ENCODE results near the gene SPATA31E1.

The SPATA31E1 gene

GRCh38 chr9:87874304-87874623 lies 8.4 kb upstream of the SPATA31E1 start:
- no peak overlapping the region for H3K4me3 ChIP-seq (ENCODE audit: low read depth, low read length)
- no peak for DNase-seq (ENCODE audit: low read depth, low spot score)
- TF ChIP-seq, protein P1, sequence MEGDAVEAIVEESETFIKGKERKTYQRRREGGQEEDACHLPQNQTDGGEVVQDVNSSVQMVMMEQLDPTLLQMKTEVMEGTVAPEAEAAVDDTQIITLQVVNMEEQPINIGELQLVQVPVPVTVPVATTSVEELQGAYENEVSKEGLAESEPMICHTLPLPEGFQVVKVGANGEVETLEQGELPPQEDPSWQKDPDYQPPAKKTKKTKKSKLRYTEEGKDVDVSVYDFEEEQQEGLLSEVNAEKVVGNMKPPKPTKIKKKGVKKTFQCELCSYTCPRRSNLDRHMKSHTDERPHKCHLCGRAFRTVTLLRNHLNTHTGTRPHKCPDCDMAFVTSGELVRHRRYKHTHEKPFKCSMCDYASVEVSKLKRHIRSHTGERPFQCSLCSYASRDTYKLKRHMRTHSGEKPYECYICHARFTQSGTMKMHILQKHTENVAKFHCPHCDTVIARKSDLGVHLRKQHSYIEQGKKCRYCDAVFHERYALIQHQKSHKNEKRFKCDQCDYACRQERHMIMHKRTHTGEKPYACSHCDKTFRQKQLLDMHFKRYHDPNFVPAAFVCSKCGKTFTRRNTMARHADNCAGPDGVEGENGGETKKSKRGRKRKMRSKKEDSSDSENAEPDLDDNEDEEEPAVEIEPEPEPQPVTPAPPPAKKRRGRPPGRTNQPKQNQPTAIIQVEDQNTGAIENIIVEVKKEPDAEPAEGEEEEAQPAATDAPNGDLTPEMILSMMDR (IDR thresholded peaks at IDR 0.05; ENCODE audit: low read depth, low read length) = no peak
- in situ Hi-C loops (cut with HindIII; ENCODE audit: low sequenced_read_pairs) = no loop called here

DNA sequence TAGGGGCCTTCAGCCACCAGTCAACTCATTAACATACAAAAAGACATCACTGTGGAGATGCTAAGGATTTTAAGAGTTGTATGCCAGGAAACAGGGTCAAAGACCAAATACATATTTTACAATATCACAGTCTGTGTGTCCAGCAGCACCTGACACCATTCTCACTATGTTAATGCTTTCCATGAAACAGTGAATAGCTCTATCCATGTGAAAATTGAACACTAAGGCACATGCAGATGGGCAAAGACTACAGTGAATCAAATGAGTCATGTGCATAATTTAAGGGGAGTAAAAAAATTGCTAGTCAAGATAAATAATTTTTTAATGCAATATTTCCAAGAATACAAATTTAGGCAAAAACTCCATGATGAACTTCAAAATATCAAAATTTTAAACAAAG lies 7.6 kb upstream of the SPATA31E1 start:
- in situ Hi-C loops (cut with HindIII; ENCODE audit: low sequenced_read_pairs) = no loop called here

GRCh38 chr9:87875831-87876545 lies 6.7 kb upstream of the SPATA31E1 start:
- no peak for DNase-seq (ENCODE audit: low read depth, low spot score)
- in situ Hi-C loops (cut with HindIII; ENCODE audit: low sequenced_read_pairs) = no loop called here
- TF ChIP-seq, protein P1 (IDR thresholded peaks at IDR 0.05; ENCODE audit: low read depth, low read length) = no peak
- H3K4me3 ChIP-seq (ENCODE audit: low read depth, low read length) = no peak overlapping the region

More for the DNA sequence above, 7.6 kb upstream of the SPATA31E1 start:
- DNase-seq (ENCODE audit: low read depth, low spot score) = no peak
- H3K4me3 ChIP-seq (ENCODE audit: low read depth, low read length) = no peak overlapping the region
- TF ChIP-seq, protein P1 (IDR thresholded peaks at IDR 0.05; ENCODE audit: low read depth, low read length) = no peak

DNA sequence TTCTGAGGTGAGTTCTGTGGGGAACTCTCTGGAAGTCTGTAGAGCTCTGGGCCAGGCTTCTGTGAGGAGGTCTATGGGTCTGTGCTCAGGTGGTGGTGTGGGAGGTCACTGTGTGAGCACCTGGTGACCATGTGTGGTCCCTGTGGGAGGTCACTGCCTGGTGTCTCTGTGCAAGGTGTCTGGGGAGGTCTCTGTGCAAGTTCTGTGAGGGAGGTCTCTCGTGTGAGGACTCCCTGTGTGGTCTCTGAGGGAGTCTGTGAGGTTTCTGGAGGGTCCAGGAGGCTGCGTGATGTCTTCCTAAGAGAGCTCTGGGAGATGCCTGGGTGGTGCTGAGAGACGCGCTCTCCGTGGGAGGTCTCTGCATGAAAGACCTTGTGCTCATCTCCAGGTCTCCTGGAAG lies 6.0 kb upstream of the SPATA31E1 start:
- no peak for DNase-seq (ENCODE audit: low read depth, low spot score)
- in situ Hi-C loops (cut with HindIII; ENCODE audit: low sequenced_read_pairs) = no loop called here
- TF ChIP-seq, protein P1 (IDR thresholded peaks at IDR 0.05; ENCODE audit: low read depth, low read length) = no peak
- no peak overlapping the region for H3K4me3 ChIP-seq (ENCODE audit: low read depth, low read length)

- TF ChIP-seq, protein P1 (IDR thresholded peaks at IDR 0.05; ENCODE audit: low read depth, low read length) = no peak
- in situ Hi-C loops (cut with HindIII; ENCODE audit: low sequenced_read_pairs) = no loop called here
- no peak overlapping the region for H3K4me3 ChIP-seq (ENCODE audit: low read depth, low read length)
- DNase-seq (ENCODE audit: low read depth, low spot score) = peak; percentile 77
These were observed 3.6 kb upstream of the SPATA31E1 start for GRCh38 chr9:87878989-87879511.

DNA sequence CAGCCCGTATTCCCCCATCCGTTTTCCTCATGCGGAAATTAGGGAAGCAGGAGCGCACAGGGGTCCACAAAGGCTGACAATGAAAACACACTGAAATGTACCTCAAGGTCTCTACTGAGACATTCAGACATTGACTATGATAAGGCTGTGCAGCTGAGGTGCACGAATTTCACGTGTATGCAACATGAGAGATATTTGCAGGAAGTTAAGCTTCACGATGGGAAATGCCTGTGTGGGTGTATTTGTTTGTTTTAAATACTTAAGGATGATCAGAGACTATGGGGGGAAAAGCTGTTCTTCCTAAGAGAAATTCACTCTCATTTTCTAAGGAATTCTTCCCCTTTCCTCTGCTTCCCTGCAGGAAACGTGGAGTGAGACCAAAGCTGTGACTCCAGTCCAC lies 2.6 kb upstream of the SPATA31E1 start:
- TF ChIP-seq, protein P1 (IDR thresholded peaks at IDR 0.05; ENCODE audit: low read depth, low read length) = no peak
- in situ Hi-C loops (cut with HindIII; ENCODE audit: low sequenced_read_pairs) = no loop called here
- DNase-seq (ENCODE audit: low read depth, low spot score) = no peak
- H3K4me3 ChIP-seq (ENCODE audit: low read depth, low read length) = no peak overlapping the region

All from astrocyte of the spinal cord (primary cell).